Fibroblast of mammary gland (primary cell): ENCODE results near the gene TSEN2.

Experiments
- DNase-seq: peaks from one replicate; pipeline ENCODE4 v3.0.0-alpha.2; 2010; ENCODE audit warnings: low read depth
- H3K4me3 ChIP-seq: 2 replicates; pipeline ENCODE4 v1.5.1; 2011; ENCODE audit warnings: low read depth, mild to moderate bottlenecking, low read length, moderate library complexity; ENCODE audit not compliant: control insufficient read depth
- TF ChIP-seq, protein P1 (sequence below): conservative IDR thresholded peaks from 2 replicates; pipeline ENCODE4 v1.5.1; 2011; ENCODE audit warnings: low read depth, low read length, inconsistent platforms; ENCODE audit not compliant: control insufficient read depth, insufficient read depth

TSEN2 gene

DNA sequence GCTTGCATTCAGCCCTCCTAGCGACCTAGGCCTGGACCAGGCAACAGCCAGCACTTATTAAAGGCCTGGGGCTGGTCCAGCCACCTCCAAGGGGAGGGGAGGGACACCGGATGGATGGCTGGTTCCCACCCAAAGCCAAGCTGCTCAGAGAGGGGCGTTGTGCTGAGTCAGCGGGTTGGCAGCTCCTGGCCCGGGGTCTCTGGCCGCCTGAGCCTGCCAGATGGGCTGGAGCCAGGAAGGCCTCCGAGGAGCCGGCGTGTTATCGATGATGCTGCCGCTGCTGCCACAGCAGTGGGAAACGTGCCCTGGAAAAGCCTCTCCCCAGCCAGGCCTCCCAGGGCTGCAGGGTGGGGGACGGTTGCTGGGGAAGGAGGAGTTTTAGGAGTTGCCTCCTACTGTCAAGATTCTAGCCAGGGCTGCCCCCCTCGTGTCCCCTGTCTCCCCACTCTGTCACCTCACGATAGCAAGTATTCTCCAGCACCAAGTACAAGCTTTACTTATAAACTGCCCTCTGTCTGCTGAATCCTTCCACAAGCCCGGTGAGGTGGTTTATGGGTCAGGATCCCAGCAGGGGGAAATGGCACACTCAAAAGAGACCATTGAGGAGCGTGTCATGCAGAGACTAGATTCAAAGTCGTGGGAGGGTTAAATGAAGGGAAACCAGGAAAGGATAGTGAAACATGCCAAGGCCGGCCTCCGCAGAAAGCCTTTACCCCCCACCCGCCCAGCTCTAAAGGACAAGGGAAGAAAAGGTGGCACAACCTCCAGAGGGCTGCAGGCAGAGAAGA lies 43.2 kb upstream of the TSEN2 start:
- TF ChIP-seq, protein P1, sequence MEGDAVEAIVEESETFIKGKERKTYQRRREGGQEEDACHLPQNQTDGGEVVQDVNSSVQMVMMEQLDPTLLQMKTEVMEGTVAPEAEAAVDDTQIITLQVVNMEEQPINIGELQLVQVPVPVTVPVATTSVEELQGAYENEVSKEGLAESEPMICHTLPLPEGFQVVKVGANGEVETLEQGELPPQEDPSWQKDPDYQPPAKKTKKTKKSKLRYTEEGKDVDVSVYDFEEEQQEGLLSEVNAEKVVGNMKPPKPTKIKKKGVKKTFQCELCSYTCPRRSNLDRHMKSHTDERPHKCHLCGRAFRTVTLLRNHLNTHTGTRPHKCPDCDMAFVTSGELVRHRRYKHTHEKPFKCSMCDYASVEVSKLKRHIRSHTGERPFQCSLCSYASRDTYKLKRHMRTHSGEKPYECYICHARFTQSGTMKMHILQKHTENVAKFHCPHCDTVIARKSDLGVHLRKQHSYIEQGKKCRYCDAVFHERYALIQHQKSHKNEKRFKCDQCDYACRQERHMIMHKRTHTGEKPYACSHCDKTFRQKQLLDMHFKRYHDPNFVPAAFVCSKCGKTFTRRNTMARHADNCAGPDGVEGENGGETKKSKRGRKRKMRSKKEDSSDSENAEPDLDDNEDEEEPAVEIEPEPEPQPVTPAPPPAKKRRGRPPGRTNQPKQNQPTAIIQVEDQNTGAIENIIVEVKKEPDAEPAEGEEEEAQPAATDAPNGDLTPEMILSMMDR: no peak
- H3K4me3 ChIP-seq: no peak overlapping the region
- peak; percentile 93 for DNase-seq

DNA sequence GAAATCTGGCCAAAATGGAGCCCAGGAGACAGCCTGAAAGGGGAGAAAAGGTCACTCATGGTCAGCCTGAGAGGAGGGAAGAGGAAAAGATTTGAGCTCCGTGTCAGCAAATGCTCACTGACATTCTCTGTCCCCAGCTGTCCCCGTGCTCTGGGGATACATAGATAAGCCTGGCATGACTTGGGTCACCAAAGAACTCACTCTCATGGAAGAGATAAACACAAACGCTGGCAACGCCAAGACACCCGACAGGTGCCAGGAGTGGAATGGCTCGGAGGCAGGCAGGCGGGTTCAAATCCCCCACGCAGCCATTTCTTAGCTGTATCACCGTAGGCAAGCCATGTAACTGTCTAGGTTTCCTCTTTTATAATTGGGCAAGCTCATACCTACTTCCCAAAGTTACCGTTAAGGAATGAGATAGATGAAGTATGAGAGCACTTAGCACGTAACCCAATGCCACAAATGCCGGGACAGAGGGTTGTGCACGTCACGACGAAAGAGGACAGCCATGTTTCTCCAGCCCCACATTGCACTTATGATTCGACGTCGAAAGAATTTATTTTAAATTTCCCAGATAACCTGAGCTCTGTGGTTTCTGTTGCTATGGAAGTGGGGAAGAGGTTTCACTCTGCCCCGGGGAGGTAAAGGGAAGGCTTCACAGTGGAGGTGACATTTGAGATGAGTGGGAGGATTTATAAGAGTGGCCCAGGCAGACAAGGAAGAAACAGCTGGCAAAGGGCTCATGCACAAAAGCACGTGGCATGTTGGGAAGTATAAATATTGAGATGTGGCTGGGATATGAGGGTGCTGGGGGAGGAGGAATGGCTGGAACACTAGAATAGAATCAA lies 41.4 kb upstream of the TSEN2 start:
- TF ChIP-seq, protein P1: no peak
- DNase-seq: no peak
- no peak overlapping the region for H3K4me3 ChIP-seq

DNA sequence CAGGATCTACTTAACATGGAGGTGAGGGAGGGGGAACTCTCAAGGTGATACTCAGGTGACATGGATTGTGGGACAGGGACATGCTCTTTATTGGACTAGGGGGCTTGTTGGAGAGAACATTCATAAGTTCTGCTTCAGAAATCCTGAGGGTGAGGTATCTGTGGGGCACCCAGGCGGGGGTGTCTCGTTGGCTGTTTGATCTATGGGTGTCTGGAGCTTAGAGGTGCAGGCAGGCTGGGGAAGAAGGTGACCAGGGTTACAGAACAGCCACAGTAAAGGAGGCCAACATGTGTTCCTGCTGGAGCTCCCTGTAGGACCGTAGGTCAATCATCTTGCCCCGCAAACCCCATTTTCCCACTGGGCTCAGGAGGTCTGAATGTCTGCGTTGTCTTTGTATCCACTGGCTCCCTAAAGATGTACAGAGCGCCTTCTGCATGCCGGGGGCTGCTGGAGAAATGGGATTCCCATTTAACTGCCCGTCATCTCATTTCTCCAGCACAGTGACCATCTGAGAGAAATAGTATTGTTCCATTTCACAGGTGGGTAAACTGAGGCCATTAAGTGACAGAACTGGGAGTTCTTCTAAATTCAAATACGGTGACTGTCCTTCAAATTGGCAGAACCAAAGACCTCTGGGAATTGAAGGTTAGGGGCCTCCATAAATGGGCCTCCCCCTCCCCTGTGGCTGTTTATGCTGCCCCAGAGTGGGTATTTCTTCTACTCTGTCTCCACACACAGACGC lies 40.3 kb upstream of the TSEN2 start:
- TF ChIP-seq, protein P1: no peak
- no peak overlapping the region for H3K4me3 ChIP-seq

DNA sequence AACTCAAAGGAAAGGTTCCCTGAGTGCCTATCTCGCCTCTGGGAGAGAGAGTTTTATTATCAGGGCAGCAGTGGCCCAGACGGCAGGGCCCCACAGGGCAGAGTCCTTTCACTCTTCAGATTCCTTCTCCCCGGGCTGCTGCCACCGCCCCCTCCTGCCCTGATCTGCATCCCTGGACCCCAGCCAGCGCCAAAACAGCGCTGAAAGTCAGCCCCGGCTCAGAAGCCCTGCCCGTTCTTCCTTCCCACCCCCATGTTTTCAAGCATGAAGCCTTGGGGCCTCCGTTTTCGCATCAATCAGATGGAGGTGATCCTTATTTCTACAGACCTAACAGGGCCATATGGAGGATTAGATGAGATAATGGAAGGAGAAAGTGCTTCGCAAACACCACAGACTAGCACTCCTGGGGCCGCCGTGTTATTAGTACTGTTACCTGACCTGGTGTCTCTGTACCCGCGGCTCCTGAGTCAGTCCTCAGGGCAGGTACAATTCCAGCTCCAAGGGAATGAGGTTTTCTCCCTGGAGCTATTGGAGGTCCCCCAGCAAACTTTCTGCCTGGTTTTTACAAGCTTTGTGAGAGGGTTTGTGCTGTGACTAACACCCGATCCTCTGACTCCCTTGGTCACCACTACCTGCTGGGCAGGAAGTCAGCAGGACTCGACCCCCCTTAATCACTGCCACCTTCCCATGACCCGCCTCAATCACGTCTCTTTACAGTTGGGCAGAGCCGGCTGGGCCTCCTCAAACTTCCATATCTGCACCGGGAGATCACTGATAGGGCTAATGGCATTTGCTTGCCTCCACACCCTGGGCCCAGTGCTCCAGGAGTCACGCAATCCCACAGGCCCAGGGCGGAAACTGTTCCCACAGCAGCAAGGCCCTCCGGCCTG lies 39.5 kb upstream of the TSEN2 start:
- H3K4me3 ChIP-seq: no peak overlapping the region
- no peak for DNase-seq
- TF ChIP-seq, protein P1: no peak

More for the DNA sequence above, 40.3 kb upstream of the TSEN2 start:
- DNase-seq: no peak

DNA sequence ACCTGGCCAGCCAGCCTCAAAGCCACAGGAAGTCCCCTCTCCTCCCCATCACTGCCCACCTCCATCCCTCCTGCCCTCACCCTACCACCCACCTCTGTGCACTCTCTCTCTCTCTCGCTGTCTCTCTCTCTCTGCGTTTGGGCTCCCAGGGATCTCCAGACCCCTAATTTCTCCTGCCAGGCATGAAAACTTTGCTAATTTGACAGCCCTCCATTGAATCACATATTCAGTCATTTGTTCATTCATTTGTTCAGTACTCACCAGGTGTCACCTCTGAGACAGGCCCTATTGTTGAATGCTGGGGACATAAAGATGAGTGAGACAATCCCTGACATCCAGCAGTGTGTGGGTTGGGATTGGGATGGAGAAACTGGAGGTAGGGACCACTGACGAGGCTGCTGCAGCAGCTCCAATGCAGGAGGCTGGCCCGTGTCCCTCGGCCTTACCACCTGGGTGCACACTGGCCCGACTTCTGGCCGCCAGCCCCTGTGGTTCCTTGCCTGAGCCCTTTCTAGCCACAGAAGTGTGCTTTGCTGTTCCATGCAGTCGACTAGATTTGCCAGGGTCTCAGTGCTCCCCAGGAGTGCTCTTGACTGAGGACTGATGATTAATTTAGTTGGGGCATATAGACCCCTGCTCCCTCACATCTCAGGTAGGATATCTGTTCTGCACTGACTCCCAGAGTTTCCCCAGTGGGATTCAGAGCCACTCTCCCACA lies 38.6 kb upstream of the TSEN2 start:
- no peak for DNase-seq
- H3K4me3 ChIP-seq: no peak overlapping the region
- TF ChIP-seq, protein P1: no peak
